Mesendoderm (in vitro differentiated cells): Measurements from ENCODE around the gene RASGEF1C.

Source experiments
- DNase-seq: peaks from one replicate; pipeline ENCODE4 v3.0.0; 2013
- H2AK5ac ChIP-seq: 2 replicates; pipeline ENCODE4 v1.6.1; 2013; ENCODE audit warnings: low read length, inconsistent platforms
- H2BK120ac ChIP-seq: 2 replicates; pipeline ENCODE4 v1.6.1; 2013; ENCODE audit warnings: low read depth, mild to moderate bottlenecking, low read length, moderate library complexity, mixed read lengths
- H2BK15ac ChIP-seq: replicated peaks from 2 replicates; pipeline ENCODE4 v1.6.1; 2013; ENCODE audit warnings: low read depth, mild to moderate bottlenecking, moderate library complexity
- H2BK5ac ChIP-seq: 2 replicates; pipeline ENCODE4 v1.6.1; 2013; ENCODE audit warnings: low read length, inconsistent platforms
- H3K18ac ChIP-seq: 2 replicates; pipeline ENCODE4 v1.6.1; 2013; ENCODE audit warnings: mild to moderate bottlenecking, low read length, mixed read lengths
- H3K23ac ChIP-seq: one replicate; pipeline ENCODE4 v1.6.1; 2013; ENCODE audit warnings: low read length
- H3K27ac ChIP-seq: 2 replicates; pipeline ENCODE4 v1.5.1; 2013; ENCODE audit warnings: low read depth, mild to moderate bottlenecking, inconsistent platforms, low read length, moderate library complexity
- H3K27me3 ChIP-seq: 2 replicates; pipeline ENCODE4 v1.6.1; 2013; ENCODE audit warnings: low read length, control low read depth, mild to moderate bottlenecking, inconsistent platforms; ENCODE audit not compliant: insufficient read depth, poor library complexity
- H3K36me3 ChIP-seq: 2 replicates; pipeline ENCODE4 v1.6.1; 2013; ENCODE audit warnings: low read length, inconsistent platforms; ENCODE audit not compliant: control insufficient read depth, insufficient read depth
- H3K4ac ChIP-seq: one replicate; pipeline ENCODE4 v1.6.1; 2013; ENCODE audit warnings: low read depth, mild to moderate bottlenecking, low read length, moderate library complexity
- H3K4me1 ChIP-seq: 2 replicates; pipeline ENCODE4 v1.6.1; 2013; ENCODE audit warnings: low read depth, low read length, inconsistent platforms; ENCODE audit not compliant: control insufficient read depth
- H3K4me2 ChIP-seq: 2 replicates; pipeline ENCODE4 v1.6.1; 2013; ENCODE audit warnings: low read length
- H3K4me3 ChIP-seq: 2 replicates; pipeline ENCODE4 v1.5.1; 2013; ENCODE audit warnings: mild to moderate bottlenecking, low read length
- H3K56ac ChIP-seq: one replicate; pipeline ENCODE4 v1.6.1; 2013; ENCODE audit warnings: low read length
- H3K79me1 ChIP-seq: 2 replicates; pipeline ENCODE4 v1.6.1; 2013; ENCODE audit warnings: low read length, inconsistent platforms
- H3K79me2 ChIP-seq: 2 replicates; pipeline ENCODE4 v1.6.1; 2013; ENCODE audit warnings: mild to moderate bottlenecking, low read length; ENCODE audit not compliant: control insufficient read depth, insufficient read depth
- H3K9ac ChIP-seq: 2 replicates; pipeline ENCODE4 v1.6.1; 2013; ENCODE audit warnings: low read length, inconsistent platforms
- H4K5ac ChIP-seq: one replicate; pipeline ENCODE4 v1.6.1; 2013; ENCODE audit warnings: low read length
- H4K8ac ChIP-seq: one replicate; pipeline ENCODE4 v1.6.1; 2013; ENCODE audit warnings: low read depth, mild to moderate bottlenecking, control low read depth, low read length, moderate library complexity
- whole genome bisulfite sequencing: extraction: QIAGEN DNeasy Blood & Tissue Kit; methylation state at CpG from one replicate; pipeline ENCODE4 v1.1.7; 2013; ENCODE audit warnings: low lambda C conversion rate, missing lambda C conversion rate; ENCODE audit not compliant: insufficient coverage; ENCODE audit errors: extremely low coverage; 5-methylcytosine and 5-hydroxymethylcytosine counted together

The RASGEF1C gene

GRCh38 chr5:180086816-180087399, 122.1 kb downstream of the RASGEF1C start:
- H3K4me1 ChIP-seq: peaks cover 26% of the 10 kb centered on the region

GRCh38 chr5:180085837-180086236, 123.2 kb downstream of the RASGEF1C start:
- Histone ChIP-seq H4K8ac (no peak overlapping the region), H2BK5ac (no peak overlapping the region), H3K9ac (no peak overlapping the region), H3K23ac (no peak overlapping the region), H2BK120ac (no peak overlapping the region), H2BK15ac (no peak overlapping the region), H3K27ac (no peak overlapping the region), H3K4me3 (no peak overlapping the region), H3K79me1 (no peaks in the 10 kb centered on the region), H4K5ac (no peak overlapping the region), H3K27me3 (no peaks in the 10 kb centered on the region), H3K18ac (no peak overlapping the region), H3K4me1 (peaks cover 26% of the 10 kb centered on the region), H3K4ac (no peak overlapping the region), H3K4me2 (no peak overlapping the region), H3K56ac (peak overlapping the region; percentile 10), H3K79me2 (no peaks in the 10 kb centered on the region), H2AK5ac (no peak overlapping the region), H3K36me3 (no peaks in the 10 kb centered on the region)
- peak; percentile 71 for DNase-seq
- no CpG with 5 or more reads among the region's 7 CpGs for WGBS

More at GRCh38 chr5:180086816-180087399, 122.1 kb downstream of the RASGEF1C start:
- DNase-seq: no peak
- Histone ChIP-seq H3K4me2 (no peak overlapping the region), H2BK5ac (no peak overlapping the region), H4K5ac (no peak overlapping the region), H3K27ac (no peak overlapping the region), H3K27me3 (no peaks in the 10 kb centered on the region), H3K56ac (no peak overlapping the region), H3K79me2 (no peaks in the 10 kb centered on the region), H3K4me3 (no peak overlapping the region), H2BK15ac (no peak overlapping the region), H3K18ac (no peak overlapping the region), H3K36me3 (no peaks in the 10 kb centered on the region), H3K4ac (no peak overlapping the region), H2AK5ac (no peak overlapping the region), H2BK120ac (no peak overlapping the region), H3K9ac (no peak overlapping the region), H3K23ac (no peak overlapping the region), H3K79me1 (no peaks in the 10 kb centered on the region), H4K8ac (no peak overlapping the region)
- WGBS: no CpG with 5 or more reads among the region's 11 CpGs

- Histone ChIP-seq H3K4me1 (peaks cover 26% of the 10 kb centered on the region), H3K27ac (no peak overlapping the region), H3K23ac (no peak overlapping the region), H3K4me2 (no peak overlapping the region), H4K8ac (no peak overlapping the region), H2AK5ac (no peak overlapping the region), H3K79me1 (no peaks in the 10 kb centered on the region), H3K79me2 (no peaks in the 10 kb centered on the region), H2BK5ac (no peak overlapping the region), H2BK120ac (peak overlapping the region; percentile 4), H4K5ac (no peak overlapping the region), H3K56ac (no peak overlapping the region), H3K4me3 (no peak overlapping the region), H2BK15ac (no peak overlapping the region), H3K18ac (peak overlapping the region; percentile 33), H3K4ac (peak overlapping the region; percentile 48), H3K36me3 (no peaks in the 10 kb centered on the region), H3K9ac (no peak overlapping the region), H3K27me3 (no peaks in the 10 kb centered on the region)
- peak; percentile 89 for DNase-seq
- WGBS: no CpG with 5 or more reads among the region's 13 CpGs
Observed at GRCh38 chr5:180084638-180085561, 124.1 kb downstream of the RASGEF1C start.

GRCh38 chr5:180083529-180084060, 125.4 kb downstream of the RASGEF1C start:
- Histone ChIP-seq H2AK5ac (peak overlapping the region; percentile 69), H3K79me1 (no peaks in the 10 kb centered on the region), H3K4me1 (peaks cover 26% of the 10 kb centered on the region), H2BK15ac (no peak overlapping the region), H3K79me2 (no peaks in the 10 kb centered on the region), H3K56ac (peak overlapping the region; percentile 52), H2BK5ac (peak overlapping the region; percentile 45), H2BK120ac (no peak overlapping the region), H4K5ac (no peak overlapping the region), H3K27me3 (no peaks in the 10 kb centered on the region), H3K9ac (no peak overlapping the region), H3K27ac (peak overlapping the region; percentile 42), H4K8ac (no peak overlapping the region), H3K36me3 (no peaks in the 10 kb centered on the region), H3K4me3 (no peak overlapping the region), H3K18ac (peak overlapping the region; percentile 1), H3K23ac (peak overlapping the region; percentile 0), H3K4me2 (no peak overlapping the region), H3K4ac (peak overlapping the region; percentile 46)
- peak; percentile 62 for DNase-seq
- no CpG with 5 or more reads among the region's 10 CpGs for WGBS

GRCh38 chr5:180082633-180083420, 126.2 kb downstream of the RASGEF1C start:
- no peak overlapping the region for H4K5ac ChIP-seq
- H2BK120ac ChIP-seq: no peak overlapping the region
- H2AK5ac ChIP-seq: no peak overlapping the region
- H2BK5ac ChIP-seq: no peak overlapping the region
- no peak overlapping the region for H3K4ac ChIP-seq
- peak overlapping the region; percentile 83 for H3K27ac ChIP-seq
- H4K8ac ChIP-seq: no peak overlapping the region
- no peaks in the 10 kb centered on the region for H3K27me3 ChIP-seq
- H3K23ac ChIP-seq: no peak overlapping the region
- no peak overlapping the region for H2BK15ac ChIP-seq
- H3K79me1 ChIP-seq: no peaks in the 10 kb centered on the region
- H3K4me3 ChIP-seq: no peak overlapping the region
- H3K56ac ChIP-seq: peak overlapping the region; percentile 52
- H3K9ac ChIP-seq: no peak overlapping the region
- WGBS: no CpG with 5 or more reads among the region's 17 CpGs
- H3K79me2 ChIP-seq: no peaks in the 10 kb centered on the region
- no peaks in the 10 kb centered on the region for H3K36me3 ChIP-seq
- no peak overlapping the region for H3K18ac ChIP-seq
- DNase-seq: peak; percentile 84
- H3K4me2 ChIP-seq: no peak overlapping the region
- peaks cover 26% of the 10 kb centered on the region for H3K4me1 ChIP-seq
